T-helper 1 cell treated with Interleukin-12 subunit alpha and Interleukin-12 subunit beta and Interleukin-4 antibody, amounts not matched to agents 30 ng/mL and 1 ng/mL, for 36 hours (primary cell): ENCODE data around the gene GSTM4. TPM values are rescaled to one million over a fixed set of nuclear protein-coding genes. Genes with fewer than 3 reads are reported as not detected.

Experiments
- intact Hi-C: fragments of 100-400 bp; cut with micrococcal nuclease; formaldehyde crosslinking; loops from one replicate; pipeline ENCODE4 v1.15.1; 2024
- total RNA-seq: library from RNA; stranded (reverse); gene quantifications from 2 replicates; pipeline ENCODE4 v1.2.3, GENCODE V29; 2022

Gene GSTM4
- total RNA-seq, 1 donor from 2014 or later = 24.8 TPM

DNA sequence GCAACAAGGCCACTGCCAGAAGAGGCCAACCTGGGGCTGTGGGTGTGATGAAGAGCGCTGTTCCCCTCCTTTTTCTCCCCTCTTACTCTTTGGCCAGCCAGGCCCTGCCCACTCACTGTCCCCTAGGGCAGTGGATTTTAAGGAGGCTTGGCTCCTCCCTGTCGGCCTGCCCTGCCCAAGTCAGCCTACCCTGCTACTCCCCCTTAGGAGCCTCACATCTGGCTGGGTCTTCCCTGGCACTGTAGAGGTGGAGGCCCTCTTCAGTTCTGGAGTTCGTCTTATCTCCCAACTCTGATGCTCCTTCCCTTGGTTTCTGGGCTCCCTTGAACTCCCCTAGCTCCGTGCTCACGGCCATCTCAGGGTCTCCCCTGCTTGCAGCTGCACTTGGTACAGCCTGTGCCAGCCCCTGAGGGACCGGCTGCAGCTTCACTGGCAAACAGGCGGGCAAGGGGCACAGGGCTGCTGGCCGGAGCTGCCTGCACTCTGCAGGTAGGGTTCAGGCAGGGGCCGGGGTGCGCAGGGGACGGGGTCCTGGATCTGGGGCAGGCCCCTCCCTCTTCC lies 32.2 kb upstream of the GSTM4 start:
- intact Hi-C loops = no loop called here

- intact Hi-C loops = no loop called here
Measured at GRCh38 chr1:109624201-109625010, 31.5 kb upstream of the GSTM4 start.

GRCh38 chr1:109625176-109625575 lies 30.7 kb upstream of the GSTM4 start:
- intact Hi-C loops = no loop called here

DNA sequence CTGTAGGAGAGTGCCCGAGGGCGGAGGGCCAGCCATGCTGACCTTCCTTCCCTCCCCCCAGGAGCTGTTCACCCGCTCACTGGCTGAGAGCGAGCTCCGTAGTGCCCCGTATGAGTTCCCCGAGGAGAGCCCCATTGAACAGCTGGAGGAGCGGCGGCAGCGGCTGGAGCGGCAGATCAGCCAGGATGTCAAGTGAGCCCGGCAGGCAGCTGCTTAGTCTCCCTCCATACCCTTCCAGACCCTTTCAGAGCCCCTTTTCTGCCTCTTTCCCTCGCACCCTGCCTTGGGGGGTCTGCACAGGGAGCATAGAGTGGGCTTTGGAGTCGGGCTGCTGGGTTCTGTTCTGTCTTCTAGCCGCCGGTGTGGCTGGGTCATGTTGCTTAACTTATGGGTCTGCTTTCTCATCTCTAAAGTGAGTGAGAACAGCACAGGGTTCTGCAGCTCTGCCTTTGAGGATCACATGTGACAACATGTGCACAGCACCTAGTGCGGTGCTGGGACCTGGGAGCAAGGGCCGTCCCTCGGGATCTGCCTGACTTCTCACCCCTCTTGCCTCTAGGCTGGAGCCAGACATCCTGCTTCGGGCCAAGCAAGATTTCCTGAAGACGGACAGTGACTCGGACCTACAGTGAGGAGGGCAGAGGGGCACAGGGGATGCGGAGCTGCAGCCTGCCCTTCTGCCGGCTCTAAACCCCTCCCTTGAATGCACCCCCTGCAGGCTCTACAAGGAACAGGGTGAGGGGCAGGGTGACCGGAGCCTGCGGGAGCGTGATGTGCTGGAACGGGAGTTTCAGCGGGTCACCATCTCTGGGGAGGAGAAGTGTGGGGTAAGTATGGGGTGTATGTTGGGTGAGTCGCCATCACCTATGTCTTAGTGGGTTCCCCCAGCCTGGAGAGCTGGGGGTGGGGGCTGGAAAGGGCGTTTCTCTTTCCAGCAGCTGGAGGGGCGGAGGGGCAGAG lies 30.0 kb upstream of the GSTM4 start:
- intact Hi-C loops = no loop called here

DNA sequence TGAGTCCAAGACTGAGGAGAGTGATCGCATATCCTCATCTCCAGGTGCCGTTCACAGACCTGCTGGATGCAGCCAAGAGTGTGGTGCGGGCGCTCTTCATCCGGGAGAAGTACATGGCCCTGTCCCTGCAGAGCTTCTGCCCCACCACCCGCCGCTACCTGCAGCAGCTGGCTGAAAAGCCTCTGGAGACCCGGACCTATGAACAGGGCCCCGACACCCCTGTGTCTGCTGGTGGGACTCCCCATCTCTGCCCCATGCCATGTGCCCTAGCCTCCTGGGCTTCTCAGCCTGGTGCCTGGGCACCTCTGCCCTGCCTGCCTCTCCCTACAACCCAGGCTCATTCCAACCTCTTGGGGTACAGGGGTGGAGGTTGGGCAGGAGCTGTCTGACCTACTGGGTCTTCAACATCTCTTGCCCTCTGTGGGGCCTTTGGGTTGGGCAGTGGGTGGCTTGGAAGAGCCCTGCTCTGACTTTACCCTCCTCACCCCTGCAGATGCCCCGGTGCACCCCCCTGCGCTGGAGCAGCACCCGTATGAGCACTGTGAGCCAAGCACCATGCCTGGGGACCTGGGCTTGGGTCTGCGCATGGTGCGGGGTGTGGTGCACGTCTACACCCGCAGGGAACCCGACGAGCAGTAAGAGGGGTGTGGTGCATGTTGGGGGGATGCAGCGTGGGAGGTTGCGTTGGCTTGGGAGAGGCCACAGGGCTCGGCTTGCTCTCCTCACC lies 29.1 kb upstream of the GSTM4 start:
- intact Hi-C loops = no loop called here

DNA sequence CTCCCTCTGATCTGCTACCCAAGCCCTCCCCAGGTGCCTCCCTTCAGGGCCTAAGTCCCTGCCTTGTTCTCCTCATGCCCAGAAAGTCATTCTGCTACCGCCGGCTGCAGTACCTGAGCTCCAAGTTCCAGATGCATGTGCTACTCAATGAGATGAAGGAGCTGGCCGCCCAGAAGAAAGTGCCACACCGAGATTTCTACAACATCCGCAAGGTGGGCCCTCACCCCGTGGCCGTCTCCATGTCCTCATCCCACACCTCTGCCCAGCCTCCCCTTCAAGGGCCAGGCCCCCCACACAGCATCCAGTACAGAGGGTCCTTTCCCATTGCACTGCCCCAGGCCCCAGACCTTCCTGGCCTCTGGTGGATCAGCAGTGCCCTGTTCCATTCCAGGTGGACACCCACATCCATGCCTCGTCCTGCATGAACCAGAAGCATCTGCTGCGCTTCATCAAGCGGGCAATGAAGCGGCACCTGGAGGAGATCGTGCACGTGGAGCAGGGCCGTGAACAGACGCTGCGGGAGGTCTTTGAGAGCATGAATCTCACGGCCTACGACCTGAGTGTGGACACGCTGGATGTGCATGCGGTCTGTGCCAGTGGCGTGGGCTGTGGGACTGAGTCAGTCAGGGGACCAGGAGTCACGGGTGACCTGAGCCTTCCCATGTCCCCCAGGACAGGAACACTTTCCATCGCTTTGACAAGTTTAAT lies 28.1 kb upstream of the GSTM4 start:
- intact Hi-C loops = no loop called here

GRCh38 chr1:109628540-109629321 lies 27.2 kb upstream of the GSTM4 start:
- intact Hi-C loops = loop anchor here (1.0 kb wide), 1 partner anchor 82 kb away; no protein-coding TSS in a partner anchor

DNA sequence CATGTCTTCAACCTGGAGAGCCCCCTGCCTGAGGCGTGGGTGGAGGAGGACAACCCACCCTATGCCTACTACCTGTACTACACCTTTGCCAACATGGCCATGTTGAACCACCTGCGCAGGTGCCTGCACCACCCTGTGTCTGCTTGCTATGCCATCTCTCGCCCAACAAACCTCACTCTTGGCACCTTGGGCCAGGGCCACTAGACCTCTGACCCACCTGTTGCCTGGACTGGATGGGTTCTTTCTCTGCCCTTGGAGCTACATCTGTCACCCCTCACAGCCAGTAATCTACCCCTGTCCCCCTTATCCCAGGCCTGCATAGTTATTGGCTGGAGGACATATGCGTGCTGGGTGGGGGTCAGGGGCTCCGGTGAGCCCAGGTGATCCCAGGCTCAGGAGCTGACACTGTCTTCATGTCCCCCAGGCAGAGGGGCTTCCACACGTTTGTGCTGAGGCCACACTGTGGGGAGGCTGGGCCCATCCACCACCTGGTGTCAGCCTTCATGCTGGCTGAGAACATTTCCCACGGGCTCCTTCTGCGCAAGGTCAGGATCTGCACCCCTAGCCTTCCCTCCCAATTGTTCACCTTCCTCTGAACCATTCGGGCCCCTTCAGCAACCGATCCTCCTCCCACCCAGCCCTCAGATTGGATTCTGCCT lies 26.4 kb upstream of the GSTM4 start:
- intact Hi-C loops = loop anchor here (1.0 kb wide), 1 partner anchor 83 kb away; no protein-coding TSS in a partner anchor

DNA sequence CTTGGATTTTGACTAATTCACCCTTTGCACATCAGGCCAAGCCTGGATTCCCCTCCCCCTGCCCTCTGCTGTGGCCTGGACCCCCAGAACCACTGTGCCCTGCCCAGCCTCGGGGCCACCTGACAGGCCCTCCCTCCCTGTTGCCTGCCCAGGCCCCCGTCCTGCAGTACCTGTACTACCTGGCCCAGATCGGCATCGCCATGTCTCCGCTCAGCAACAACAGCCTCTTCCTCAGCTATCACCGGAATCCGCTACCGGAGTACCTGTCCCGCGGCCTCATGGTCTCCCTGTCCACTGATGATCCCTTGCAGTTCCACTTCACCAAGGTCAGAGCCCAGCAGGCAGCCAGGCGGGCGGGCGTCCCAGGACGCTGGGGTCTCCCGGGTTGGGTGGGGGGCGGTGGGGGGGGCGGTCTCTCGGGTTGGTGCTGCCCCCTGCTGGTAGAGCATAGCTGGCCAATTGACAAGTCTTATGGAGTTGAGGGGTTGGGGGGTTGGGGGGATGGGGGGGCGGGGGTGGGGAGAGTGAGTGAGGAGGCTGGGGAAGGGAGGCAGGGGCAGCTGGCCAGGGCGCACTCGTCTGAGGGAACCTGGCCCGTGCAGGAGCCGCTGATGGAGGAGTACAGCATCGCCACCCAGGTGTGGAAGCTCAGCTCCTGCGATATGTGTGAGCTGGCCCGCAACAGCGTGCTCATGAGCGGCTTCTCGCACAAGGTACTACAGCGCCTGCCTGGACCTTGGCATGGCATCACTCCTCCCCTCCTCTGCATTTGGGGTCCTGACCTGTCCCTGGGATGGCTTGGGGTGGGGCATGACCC lies 25.6 kb upstream of the GSTM4 start:
- intact Hi-C loops = no loop called here

DNA sequence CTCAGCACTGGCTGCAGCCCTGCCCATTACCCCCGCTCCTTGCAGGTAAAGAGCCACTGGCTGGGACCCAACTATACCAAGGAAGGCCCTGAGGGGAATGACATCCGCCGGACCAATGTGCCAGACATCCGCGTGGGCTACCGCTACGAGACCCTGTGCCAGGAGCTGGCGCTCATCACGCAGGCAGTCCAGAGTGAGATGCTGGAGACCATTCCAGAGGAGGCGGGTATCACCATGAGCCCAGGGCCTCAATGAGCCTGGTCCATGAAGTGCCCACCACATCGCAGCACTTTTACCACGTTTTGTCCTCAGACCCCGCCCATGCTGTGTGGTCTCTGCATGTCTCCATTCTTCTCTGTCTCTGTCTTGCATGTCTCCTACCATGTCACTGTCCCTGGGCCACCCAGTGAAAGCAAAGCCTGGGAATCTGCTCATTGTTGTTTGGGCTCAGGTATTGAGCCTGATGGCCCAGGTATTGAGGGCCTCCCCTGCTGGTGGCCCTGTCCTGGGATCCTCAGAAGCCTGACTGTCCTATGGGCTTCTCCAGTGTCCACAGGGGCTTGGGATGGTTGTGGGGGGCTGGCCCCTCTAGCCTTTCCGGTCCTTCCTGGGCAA lies 24.9 kb upstream of the GSTM4 start:
- intact Hi-C loops = no loop called here

DNA sequence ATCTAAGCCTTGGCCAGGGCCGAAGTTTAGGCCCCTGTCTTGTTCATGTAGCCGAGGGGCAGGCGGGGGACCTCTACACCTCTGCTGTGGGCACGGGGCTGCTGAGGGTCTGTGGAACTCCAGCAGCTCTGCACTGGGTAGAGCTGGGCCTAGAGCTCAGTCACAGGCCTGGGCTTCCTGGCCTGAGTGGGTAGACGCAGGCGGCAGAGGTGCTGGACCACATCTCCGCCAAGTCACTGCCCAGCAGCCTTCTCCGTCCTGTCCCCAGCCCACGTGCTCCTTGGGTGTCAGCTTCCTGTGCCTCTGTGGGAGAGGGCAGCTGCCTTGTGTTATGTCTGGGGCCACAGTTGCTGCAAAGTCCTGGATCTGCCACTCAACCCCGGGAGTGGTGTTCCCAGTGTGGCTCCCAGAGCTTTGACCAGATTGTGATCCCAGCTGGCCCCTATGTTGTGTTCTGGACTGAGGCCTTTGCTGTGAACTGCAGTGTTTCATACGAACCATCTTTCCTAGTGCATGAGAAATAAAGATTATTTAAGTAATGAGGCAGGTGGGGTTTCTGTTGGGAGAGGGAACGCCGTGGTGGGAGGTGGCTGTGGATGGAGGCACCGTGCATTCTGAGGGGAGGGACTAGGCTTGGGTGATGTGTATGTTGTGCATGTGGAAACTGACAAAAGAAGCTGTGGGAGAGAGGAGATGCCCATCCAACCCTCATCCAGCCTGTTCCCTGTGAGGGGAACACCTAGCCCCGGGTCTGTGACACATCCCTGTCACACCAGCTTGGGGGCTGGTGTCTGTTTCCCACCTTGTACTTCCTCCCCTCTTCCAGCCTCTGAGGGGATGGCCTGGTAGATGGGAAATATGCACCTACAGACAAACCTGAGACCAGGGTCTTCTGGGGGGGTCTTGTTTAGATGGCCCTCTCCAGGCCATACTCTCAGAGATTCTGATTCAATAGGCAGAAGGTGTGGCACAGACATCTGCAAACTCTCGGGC lies 24.1 kb upstream of the GSTM4 start:
- intact Hi-C loops = no loop called here

- intact Hi-C loops = no loop called here
Measured at GRCh38 chr1:109632671-109633346, 23.1 kb upstream of the GSTM4 start.

- intact Hi-C loops = no loop called here
Measured at GRCh38 chr1:109634292-109634691, 21.6 kb upstream of the GSTM4 start.

DNA sequence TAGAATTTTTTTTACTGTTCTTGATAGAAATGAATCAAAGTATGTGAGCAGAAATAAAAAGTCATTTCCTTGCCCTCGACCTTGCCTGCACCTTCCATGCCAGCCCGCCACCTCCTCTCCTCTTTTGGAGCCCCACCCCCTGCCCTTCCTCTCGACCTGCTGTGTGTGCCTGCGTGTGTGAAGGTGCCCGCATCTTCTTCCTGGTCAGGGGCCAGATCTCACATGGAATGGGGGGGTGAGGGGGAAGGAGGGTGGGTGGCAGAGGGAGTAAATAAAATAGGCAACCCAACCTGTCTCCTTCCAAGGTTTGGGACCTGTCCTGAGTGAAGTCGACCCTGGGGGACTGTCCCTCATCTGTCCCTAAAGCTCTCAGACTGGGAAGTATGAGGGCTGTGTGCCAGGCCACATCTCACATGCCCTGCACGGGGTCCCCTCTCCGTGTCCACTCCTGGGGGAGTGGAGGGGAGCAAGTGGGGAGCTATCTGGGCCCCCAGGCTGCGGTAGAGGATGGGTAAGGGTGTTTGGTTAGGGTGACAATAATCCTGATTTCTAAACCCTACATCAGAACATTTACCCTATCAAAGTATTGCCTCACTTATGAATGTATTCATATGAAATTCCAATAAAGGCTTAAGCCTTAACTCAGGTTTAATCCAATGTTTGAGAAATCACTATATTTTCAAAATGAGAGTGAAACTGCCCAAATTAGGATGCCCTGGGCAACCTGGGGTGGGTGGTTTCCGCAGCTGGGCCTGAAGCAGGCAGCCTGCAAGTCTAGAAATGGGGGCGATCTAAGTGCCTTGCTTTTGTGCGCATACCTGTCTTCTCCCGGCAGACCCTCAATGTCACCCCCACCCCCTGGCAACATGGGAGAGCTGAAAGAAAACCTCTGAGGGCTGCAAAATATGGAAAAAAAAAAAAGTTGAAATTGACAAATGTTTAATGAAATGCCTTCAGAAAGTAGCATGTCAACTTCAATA lies 20.8 kb upstream of the GSTM4 start:
- intact Hi-C loops = no loop called here

GRCh38 chr1:109635862-109636200 lies 20.1 kb upstream of the GSTM4 start:
- intact Hi-C loops = no loop called here
